IMR-90 (cell line): Measurements from ENCODE around the gene UNC119. TPM values are rescaled to one million over a fixed set of nuclear protein-coding genes. Genes with fewer than 3 reads are reported as not detected.
A peak's percentile ranks its signal among the peaks of the same experiment; 100 is the strongest.

Source experiments
- ATAC-seq: fragments of 200-7000 bp; cut with Tn5 transposase; 2 replicates; pipeline ENCODE4 v1.9.1; 2020; ENCODE audit warnings: low read depth, mild to moderate bottlenecking, moderate library complexity
- BruUV-seq: library from RNA; stranded (reverse); fragments of 400-500 nt; replicated peaks from 2 replicates; lab custom pipeline; 2021; lab: Mats Ljungman, UMichigan
- CTCF ChIA-PET: fragments of 300-600 bp; formaldehyde crosslinking; extraction: SDS; loops from one replicate; lab custom pipeline; 2021; ENCODE audit warnings: antibody characterized with exemption; lab: Yijun Ruan, JAX
- POLR2A ChIA-PET: fragments of 300-600 bp; sonication (Branson Sonifier 250); formaldehyde crosslinking; loops from one replicate; lab custom pipeline; 2022; ENCODE audit warnings: antibody characterized with exemption; ENCODE audit not compliant: unreplicated experiment; lab: Charles Lee
- DNase-seq: peaks from one replicate; pipeline ENCODE4 v3.0.0; 2013
- H2AFZ ChIP-seq: replicated peaks from 2 replicates; pipeline ENCODE3; 2013; ENCODE audit warnings: low read length, mild to moderate bottlenecking; ENCODE audit not compliant: poor library complexity
- H2AK5ac ChIP-seq: 2 replicates; pipeline ENCODE4 v1.6.1; 2013; ENCODE audit warnings: low read depth, low read length, inconsistent platforms
- H2AK9ac ChIP-seq: replicated peaks from 2 replicates; pipeline ENCODE3; 2013; ENCODE audit warnings: mild to moderate bottlenecking, low read depth, low read length, moderate library complexity; ENCODE audit not compliant: poor library complexity
- H2BK120ac ChIP-seq: 2 replicates; pipeline ENCODE4 v1.6.1; 2013; ENCODE audit warnings: low read depth, low read length, inconsistent platforms
- H2BK15ac ChIP-seq: 3 replicates; pipeline ENCODE4 v1.6.1; 2013; ENCODE audit warnings: low read depth, low read length, inconsistent platforms
- H2BK20ac ChIP-seq: 2 replicates; pipeline ENCODE4 v1.6.1; 2013; ENCODE audit warnings: low read depth, mild to moderate bottlenecking, inconsistent platforms, low read length, moderate library complexity
- H2BK5ac ChIP-seq: 2 replicates; pipeline ENCODE4 v1.6.1; 2013; ENCODE audit warnings: mild to moderate bottlenecking, low read depth, low read length, inconsistent platforms; ENCODE audit not compliant: poor library complexity, severe bottlenecking
- H3K14ac ChIP-seq: replicated peaks from 2 replicates; pipeline ENCODE4 v1.6.1; 2013; ENCODE audit warnings: low read depth, low read length, inconsistent platforms
- H3K18ac ChIP-seq: 2 replicates; pipeline ENCODE4 v1.6.1; 2013; ENCODE audit warnings: low read depth, low read length, control low read depth
- H3K23ac ChIP-seq: 2 replicates; pipeline ENCODE4 v1.6.1; 2013; ENCODE audit warnings: low read depth, low read length, inconsistent platforms
- H3K27ac ChIP-seq: 2 replicates; pipeline ENCODE4 v1.5.1; 2013; ENCODE audit warnings: mild to moderate bottlenecking, control low read depth, low read length; ENCODE audit not compliant: insufficient read depth
- H3K27me3 ChIP-seq: 2 replicates; pipeline ENCODE4 v1.6.1; 2013; ENCODE audit warnings: low read length; ENCODE audit not compliant: control insufficient read depth, insufficient read depth
- H3K36me3 ChIP-seq: 2 replicates; pipeline ENCODE4 v1.6.1; 2013; ENCODE audit warnings: low read length, mixed read lengths; ENCODE audit not compliant: control insufficient read depth, insufficient read depth
- H3K4ac ChIP-seq: 2 replicates; pipeline ENCODE4 v1.6.1; 2013; ENCODE audit warnings: low read depth, low read length, inconsistent platforms
- H3K4me1 ChIP-seq: 2 replicates; pipeline ENCODE4 v1.6.1; 2013; ENCODE audit warnings: low read length, mixed read lengths; ENCODE audit not compliant: control insufficient read depth, insufficient read depth
- H3K4me2 ChIP-seq: 2 replicates; pipeline ENCODE4 v1.6.1; 2013; ENCODE audit warnings: low read depth, mild to moderate bottlenecking, control low read depth, low read length, moderate library complexity
- H3K4me3 ChIP-seq: 2 replicates; pipeline ENCODE4 v1.5.1; 2013; ENCODE audit warnings: low read depth, mild to moderate bottlenecking, control low read depth, low read length, moderate library complexity; ENCODE audit not compliant: insufficient read depth
- H3K56ac ChIP-seq: 2 replicates; pipeline ENCODE4 v1.6.1; 2013; ENCODE audit warnings: low read length, inconsistent platforms; ENCODE audit not compliant: insufficient read depth; ENCODE audit errors: extremely low read depth
- H3K79me1 ChIP-seq, 2 experiments: 2 replicates each; pipeline ENCODE4 v1.6.1; 2013; ENCODE audit warnings: low read length in 2 of 2, inconsistent platforms in 1 of 2, low read depth in 1 of 2
- H3K9ac ChIP-seq: 2 replicates; pipeline ENCODE4 v1.6.1; 2013; ENCODE audit warnings: low read depth, low read length, control low read depth
- H3K9me1 ChIP-seq: 2 replicates; pipeline ENCODE4 v1.6.1; 2013; ENCODE audit warnings: low read length, inconsistent platforms; ENCODE audit not compliant: insufficient read depth
- H3K9me3 ChIP-seq: 2 replicates; pipeline ENCODE4 v1.6.1; 2013; ENCODE audit warnings: low read length; ENCODE audit not compliant: control insufficient read depth, insufficient read depth
- H4K20me1 ChIP-seq: 2 replicates; pipeline ENCODE4 v1.6.1; 2013; ENCODE audit warnings: low read length, inconsistent platforms; ENCODE audit not compliant: insufficient read depth
- H4K5ac ChIP-seq: 2 replicates; pipeline ENCODE4 v1.6.1; 2013; ENCODE audit warnings: mild to moderate bottlenecking, low read depth, low read length, control low read depth
- H4K8ac ChIP-seq, 2 experiments: 2 replicates each; pipeline ENCODE4 v1.6.1; 2013; ENCODE audit warnings: low read depth in 2 of 2, low read length in 2 of 2, control low read depth in 1 of 2, inconsistent platforms in 1 of 2
- H4K91ac ChIP-seq: 2 replicates; pipeline ENCODE4 v1.6.1; 2013; ENCODE audit warnings: low read depth, low read length, inconsistent platforms; ENCODE audit not compliant: insufficient read depth
- BHLHE40 ChIP-seq: fragments of 150-350 bp; IDR thresholded peaks from 2 replicates; pipeline ENCODE4 v1.6.1; 2016; ENCODE audit warnings: mild to moderate bottlenecking, low read depth, low read length
- CEBPB ChIP-seq: IDR thresholded peaks from 2 replicates; pipeline ENCODE4 v1.6.1; 2012; ENCODE audit warnings: low read depth, low read length, improper control_type of control experiment
- CHD1 ChIP-seq: IDR thresholded peaks from 2 replicates; pipeline ENCODE4 v1.6.1; 2012; ENCODE audit warnings: low read depth, low read length, improper control_type of control experiment
- FOS ChIP-seq: fragments of 150-350 bp; IDR thresholded peaks from 2 replicates; pipeline ENCODE4 v1.6.1; 2016; ENCODE audit warnings: low read depth, low read length
- MAFK ChIP-seq: IDR thresholded peaks from 2 replicates; pipeline ENCODE4 v1.6.1; 2012; ENCODE audit warnings: low read depth, low read length, improper control_type of control experiment
- MAZ ChIP-seq: IDR thresholded peaks from 2 replicates; pipeline ENCODE4 v1.6.1; 2012; ENCODE audit warnings: low read depth, mild to moderate bottlenecking, low read length, improper control_type of control experiment, moderate library complexity, borderline replicate concordance
- MXI1 ChIP-seq: IDR thresholded peaks from 2 replicates; pipeline ENCODE4 v1.6.1; 2012; ENCODE audit warnings: low read depth, mild to moderate bottlenecking, low read length, moderate library complexity, borderline replicate concordance
- NFE2L2 ChIP-seq: fragments of 150-350 bp; IDR thresholded peaks from 2 replicates; pipeline ENCODE4 v1.6.1; 2016; ENCODE audit warnings: low read depth, mild to moderate bottlenecking, low read length
- POLR2A ChIP-seq: IDR thresholded peaks from 2 replicates; pipeline ENCODE4 v1.6.1; 2012; ENCODE audit warnings: mild to moderate bottlenecking, low read depth, low read length
- RAD21 ChIP-seq: IDR thresholded peaks from 2 replicates; pipeline ENCODE4 v1.6.1; 2012; ENCODE audit warnings: low read length, improper control_type of control experiment
- RCOR1 ChIP-seq: IDR thresholded peaks from 2 replicates; pipeline ENCODE4 v1.6.1; 2012; ENCODE audit warnings: mild to moderate bottlenecking, low read length, improper control_type of control experiment; ENCODE audit not compliant: insufficient replicate concordance
- RFX5 ChIP-seq: IDR thresholded peaks from 2 replicates; pipeline ENCODE4 v1.8.0; 2012; ENCODE audit warnings: low read depth, mild to moderate bottlenecking, low read length, moderate library complexity
- SMC3 ChIP-seq: fragments of 150-350 bp; IDR thresholded peaks from 2 replicates; pipeline ENCODE4 v1.6.1; 2016; ENCODE audit warnings: low read depth, mild to moderate bottlenecking, antibody characterized with exemption, low read length, moderate library complexity
- WGBS, 2 experiments: methylation state at CpG; one replicate each; pipeline versions ENCODE4 v1.1.5 to v1.1.7; 2013; ENCODE audit warnings: missing lambda C conversion rate in 2 of 2; ENCODE audit not compliant: insufficient read length in 1 of 2; ENCODE audit errors: extremely low coverage in 2 of 2; 5-methylcytosine and 5-hydroxymethylcytosine counted together
- dilution Hi-C: fragments of 300-500 bp; cut with HindIII; formaldehyde crosslinking; loops from one replicate; pipeline ENCODE4 v1.14.3; 2018; ENCODE audit warnings: low sequenced_read_pairs; ENCODE audit not compliant: unreplicated experiment
- in situ Hi-C: fragments of 300-500 bp; cut with MboI; formaldehyde crosslinking; loops from 3 replicates; pipeline ENCODE4 v1.14.3; 2019; ENCODE audit warnings: low sequenced_read_pairs, inconsistent platforms, mixed read lengths
- intact Hi-C: fragments of 100-400 bp; cut with micrococcal nuclease; formaldehyde crosslinking; loops from 2 replicates; pipeline ENCODE4 v1.10.0; 2022
- polyA plus RNA-seq, 3 experiments: library from polyadenylated mRNA; depleted of rRNA; stranded (reverse); fragments of >200 nt; gene quantifications; 2 replicates each; pipeline ENCODE4 v1.2.3, GENCODE V29; 2012; ENCODE audit warnings: low replicate concordance in 1 of 3
- total RNA-seq: library from RNA; depleted of rRNA; stranded (reverse); fragments of >200 nt; gene quantifications from 2 replicates; pipeline ENCODE4 v1.2.3, GENCODE V29; 2012
- TF ChIP-seq, protein P1 (sequence below): fragments of 150-350 bp; IDR thresholded peaks from 2 replicates; pipeline ENCODE4 v1.6.1; 2016; ENCODE audit warnings: low read depth, mild to moderate bottlenecking, low read length, moderate library complexity, borderline replicate concordance
- TF ChIP-seq, protein P2 (sequence below): fragments of 150-350 bp; IDR thresholded peaks from 2 replicates; pipeline ENCODE4 v1.6.1; 2017; ENCODE audit warnings: mild to moderate bottlenecking, antibody characterized with exemption, low read length, low read depth
- TF ChIP-seq, protein P3 (sequence below): conservative IDR thresholded peaks from 2 replicates; pipeline ENCODE4 v1.5.1; 2012; ENCODE audit warnings: mild to moderate bottlenecking, low read depth, low read length, improper control_type of control experiment

Gene UNC119
- total and polyA plus RNA-seq, 2 of the 4 experiments (the other 2 are of a cell fraction) = 22.4 to 57.4 TPM

DNA sequence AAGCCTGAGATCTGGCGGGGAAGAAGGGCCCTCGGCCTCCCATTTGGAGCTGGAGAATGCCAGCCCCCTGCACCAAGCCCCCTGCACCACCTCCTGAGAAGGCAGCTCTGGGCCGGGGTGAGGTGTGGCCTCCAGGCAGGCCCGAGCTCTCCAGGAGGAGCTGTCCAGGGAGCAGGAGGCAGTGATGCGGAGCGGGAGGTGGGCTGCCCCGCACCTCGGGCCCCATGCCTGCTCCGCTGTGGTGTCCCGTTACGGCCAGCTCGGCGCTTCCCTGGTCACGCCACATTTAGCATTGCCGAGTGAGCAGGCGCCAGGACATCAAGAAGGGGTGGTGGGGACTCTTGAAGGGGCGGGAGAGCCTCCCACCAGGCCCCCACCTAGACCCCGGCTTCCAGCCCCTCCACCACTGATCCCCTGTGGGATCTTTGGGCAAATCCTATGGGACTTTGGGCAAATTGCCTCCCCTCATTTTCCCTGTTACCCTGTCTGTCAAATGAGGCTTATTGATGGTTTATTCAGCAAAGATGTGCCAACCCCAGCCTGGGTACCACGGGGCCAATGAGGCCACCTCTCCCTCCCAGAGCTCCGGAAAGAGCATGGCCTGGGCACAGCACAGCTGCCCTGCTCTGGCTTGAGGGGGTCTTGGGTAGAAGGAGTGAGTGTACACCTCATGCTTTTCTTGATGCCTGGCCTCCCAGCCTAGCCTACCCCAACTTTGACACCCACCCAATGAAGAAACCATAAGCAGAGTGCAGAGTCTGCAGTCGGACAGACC lies 30.9 kb downstream of the UNC119 start:
- Histone ChIP-seq H3K9me1 (no peaks in the 10 kb centered on the region; the same call in 1 of the 2 replicates), H2AK5ac (no peak overlapping the region), H3K56ac (no peak overlapping the region), H3K9me3 (no peaks in the 10 kb centered on the region), H4K91ac (no peak overlapping the region), H2AK9ac (no peak overlapping the region), H3K18ac (no peak overlapping the region), H2BK120ac (no peak overlapping the region), H3K9ac (no peak overlapping the region), H2AFZ (peak overlapping the region; percentile 63), H2BK15ac (no peak overlapping the region), H4K5ac (no peak overlapping the region), H3K23ac (no peak overlapping the region), H3K79me1 (no peaks in the 10 kb centered on the region), H3K14ac (no peak overlapping the region), H4K20me1 (no peaks in the 10 kb centered on the region; the same call in 1 of the 2 replicates), H3K27ac (no peak overlapping the region), H3K27me3 (peaks cover 34% of the 10 kb centered on the region), H3K4me2 (no peak overlapping the region), H3K4me3 (no peak overlapping the region), H4K8ac (no peak overlapping the region), H3K4ac (no peak overlapping the region), H2BK20ac (no peak overlapping the region), H3K4me1 (peaks cover 10% of the 10 kb centered on the region), H3K36me3 (no peaks in the 10 kb centered on the region), H2BK5ac (no peak overlapping the region)
- POLR2A ChIA-PET = no interaction called here
- no peak for TF ChIP-seq SMC3
- TF ChIP-seq NFE2L2 = no peak
- no peak for TF ChIP-seq MXI1
- no peak for TF ChIP-seq RAD21
- TF ChIP-seq POLR2A = no peak
- TF ChIP-seq, protein P1, sequence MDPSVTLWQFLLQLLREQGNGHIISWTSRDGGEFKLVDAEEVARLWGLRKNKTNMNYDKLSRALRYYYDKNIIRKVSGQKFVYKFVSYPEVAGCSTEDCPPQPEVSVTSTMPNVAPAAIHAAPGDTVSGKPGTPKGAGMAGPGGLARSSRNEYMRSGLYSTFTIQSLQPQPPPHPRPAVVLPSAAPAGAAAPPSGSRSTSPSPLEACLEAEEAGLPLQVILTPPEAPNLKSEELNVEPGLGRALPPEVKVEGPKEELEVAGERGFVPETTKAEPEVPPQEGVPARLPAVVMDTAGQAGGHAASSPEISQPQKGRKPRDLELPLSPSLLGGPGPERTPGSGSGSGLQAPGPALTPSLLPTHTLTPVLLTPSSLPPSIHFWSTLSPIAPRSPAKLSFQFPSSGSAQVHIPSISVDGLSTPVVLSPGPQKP = no peak
- no peak for TF ChIP-seq RFX5
- TF ChIP-seq MAFK = no peak
- no peak for TF ChIP-seq CHD1
- no peak for TF ChIP-seq CEBPB
- TF ChIP-seq, protein P2, sequence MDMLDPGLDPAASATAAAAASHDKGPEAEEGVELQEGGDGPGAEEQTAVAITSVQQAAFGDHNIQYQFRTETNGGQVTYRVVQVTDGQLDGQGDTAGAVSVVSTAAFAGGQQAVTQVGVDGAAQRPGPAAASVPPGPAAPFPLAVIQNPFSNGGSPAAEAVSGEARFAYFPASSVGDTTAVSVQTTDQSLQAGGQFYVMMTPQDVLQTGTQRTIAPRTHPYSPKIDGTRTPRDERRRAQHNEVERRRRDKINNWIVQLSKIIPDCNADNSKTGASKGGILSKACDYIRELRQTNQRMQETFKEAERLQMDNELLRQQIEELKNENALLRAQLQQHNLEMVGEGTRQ = no peak
- no peak for TF ChIP-seq RCOR1
- TF ChIP-seq MAZ = no peak
- TF ChIP-seq FOS = no peak
- TF ChIP-seq, protein P3, sequence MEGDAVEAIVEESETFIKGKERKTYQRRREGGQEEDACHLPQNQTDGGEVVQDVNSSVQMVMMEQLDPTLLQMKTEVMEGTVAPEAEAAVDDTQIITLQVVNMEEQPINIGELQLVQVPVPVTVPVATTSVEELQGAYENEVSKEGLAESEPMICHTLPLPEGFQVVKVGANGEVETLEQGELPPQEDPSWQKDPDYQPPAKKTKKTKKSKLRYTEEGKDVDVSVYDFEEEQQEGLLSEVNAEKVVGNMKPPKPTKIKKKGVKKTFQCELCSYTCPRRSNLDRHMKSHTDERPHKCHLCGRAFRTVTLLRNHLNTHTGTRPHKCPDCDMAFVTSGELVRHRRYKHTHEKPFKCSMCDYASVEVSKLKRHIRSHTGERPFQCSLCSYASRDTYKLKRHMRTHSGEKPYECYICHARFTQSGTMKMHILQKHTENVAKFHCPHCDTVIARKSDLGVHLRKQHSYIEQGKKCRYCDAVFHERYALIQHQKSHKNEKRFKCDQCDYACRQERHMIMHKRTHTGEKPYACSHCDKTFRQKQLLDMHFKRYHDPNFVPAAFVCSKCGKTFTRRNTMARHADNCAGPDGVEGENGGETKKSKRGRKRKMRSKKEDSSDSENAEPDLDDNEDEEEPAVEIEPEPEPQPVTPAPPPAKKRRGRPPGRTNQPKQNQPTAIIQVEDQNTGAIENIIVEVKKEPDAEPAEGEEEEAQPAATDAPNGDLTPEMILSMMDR = no peak
- TF ChIP-seq BHLHE40 = no peak
- BruUV-seq = no TSS peak
- CTCF ChIA-PET = no interaction called here
- intact Hi-C loops (no loop called here), in situ Hi-C loops (no loop called here), dilution Hi-C loops (no loop called here)
- DNase-seq = no peak
- no peak for ATAC-seq
- no CpG with 5 or more reads among the region's 21 CpGs for WGBS, 2 experiments
